DND-41 (cell line): ENCODE measurements around the gene CFAP45.

Experiments used
- ATAC-seq: fragments of 200-7000 bp; cut with Tn5 transposase; 3 replicates; pipeline ENCODE4 v1.9.1; 2021; ENCODE audit warnings: low read depth; ENCODE audit not compliant: insufficient read depth
- DNase-seq: peaks from one replicate; pipeline ENCODE4 v3.0.0-alpha.2; 2020
- H2AFZ ChIP-seq: 2 replicates; pipeline ENCODE4 v1.6.0; 2012; ENCODE audit warnings: low read depth, low read length
- H3K27ac ChIP-seq: 2 replicates; pipeline ENCODE4 v1.5.1; 2012; ENCODE audit warnings: low read length, inconsistent platforms
- H3K27me3 ChIP-seq: fragments of 200-600 bp; sonication (generic); 2 replicates; pipeline ENCODE4 v1.6.0; 2012; ENCODE audit warnings: low read length, mild to moderate bottlenecking, inconsistent platforms; ENCODE audit not compliant: insufficient read depth, poor library complexity
- H3K36me3 ChIP-seq: 2 replicates; pipeline ENCODE4 v1.5.1; 2012; ENCODE audit warnings: low read length, inconsistent platforms; ENCODE audit not compliant: insufficient read depth
- H3K4me1 ChIP-seq: 2 replicates; pipeline ENCODE4 v1.5.1; 2012; ENCODE audit warnings: mild to moderate bottlenecking, low read length; ENCODE audit not compliant: insufficient read depth
- H3K4me2 ChIP-seq: 2 replicates; pipeline ENCODE4 v1.6.0; 2012; ENCODE audit warnings: mild to moderate bottlenecking, moderate library complexity, low read length, inconsistent platforms; ENCODE audit not compliant: insufficient read depth
- H3K4me3 ChIP-seq, 2 experiments: fragments of 200-600 bp in 1 of 2; shearing (Covaris generic) in 1 of 2; 2 replicates each; pipeline ENCODE4 v1.5.1; 2012 to 2016; ENCODE audit warnings: inconsistent platforms in 2 of 2, low read length in 2 of 2, mild to moderate bottlenecking in 2 of 2, low read depth in 1 of 2, moderate library complexity in 1 of 2
- H3K79me2 ChIP-seq: 2 replicates; pipeline ENCODE4 v1.6.0; 2012; ENCODE audit warnings: low read length, inconsistent platforms; ENCODE audit not compliant: insufficient read depth
- H3K9ac ChIP-seq: 2 replicates; pipeline ENCODE4 v1.6.0; 2012; ENCODE audit warnings: low read depth, mild to moderate bottlenecking, inconsistent platforms, low read length, moderate library complexity
- H3K9me3 ChIP-seq: 2 replicates; pipeline ENCODE4 v1.5.1; 2012; ENCODE audit warnings: low read length, moderate library complexity, mild to moderate bottlenecking, inconsistent platforms; ENCODE audit not compliant: insufficient read depth, severe bottlenecking
- H4K20me1 ChIP-seq: 2 replicates; pipeline ENCODE4 v1.6.0; 2012; ENCODE audit warnings: low read length; ENCODE audit not compliant: insufficient read depth
- EZH2 ChIP-seq: IDR thresholded peaks from 3 replicates; pipeline ENCODE4 v1.6.1; 2012; ENCODE audit warnings: borderline replicate concordance, low read depth, mild to moderate bottlenecking, moderate library complexity, low read length, inconsistent platforms; ENCODE audit not compliant: severe bottlenecking
- TF ChIP-seq, protein P1 (sequence below): IDR thresholded peaks from 2 replicates; pipeline ENCODE4 v1.5.1; 2012; ENCODE audit warnings: borderline replicate concordance, low read length, moderate library complexity, mild to moderate bottlenecking; ENCODE audit not compliant: poor library complexity, severe bottlenecking; ENCODE audit errors: extremely low read depth

CFAP45 gene

DNA sequence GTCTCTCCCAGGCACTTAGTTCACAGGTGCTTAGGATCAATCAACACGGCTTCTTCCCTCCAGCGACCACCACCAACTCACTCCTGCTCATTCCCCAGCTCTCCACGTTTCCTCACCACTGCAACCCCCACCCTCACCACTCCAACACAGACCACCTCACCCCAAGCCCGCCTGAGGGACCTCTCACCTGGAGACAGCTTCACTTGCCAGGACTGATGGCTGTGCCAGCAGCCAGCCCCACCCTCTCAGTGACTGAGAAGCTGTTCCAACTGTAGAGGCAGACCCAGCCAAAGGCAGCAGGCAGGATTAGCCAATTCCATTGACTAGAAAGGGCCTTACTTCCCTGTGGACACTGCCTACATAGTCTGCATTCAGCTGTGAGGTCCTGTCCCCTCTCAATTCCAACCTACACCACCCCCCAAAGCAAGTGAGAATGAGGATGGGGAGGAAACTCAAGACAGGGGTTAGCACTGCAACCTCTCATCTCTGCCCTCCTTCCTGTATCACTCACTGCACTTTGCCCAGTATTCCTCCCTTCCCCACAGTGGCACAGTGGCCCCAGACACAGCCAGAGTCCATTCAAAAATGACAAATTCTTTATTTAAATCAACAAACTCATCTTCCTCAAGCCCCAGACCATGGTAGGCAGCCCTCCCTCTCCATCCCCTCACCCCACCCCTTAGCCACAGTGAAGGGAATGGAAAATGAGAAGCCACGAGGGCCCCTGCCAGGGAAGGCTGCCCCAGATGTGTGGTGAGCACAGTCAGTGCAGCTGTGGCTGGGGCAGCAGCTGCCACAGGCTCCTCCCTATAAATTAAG is 17.8 kb upstream of the CFAP45 start:
- no peak overlapping the region for H3K4me2 ChIP-seq
- H3K9ac ChIP-seq, result no peak overlapping the region
- peaks cover 41% of the 10 kb centered on the region for H3K36me3 ChIP-seq
- no peaks in the 10 kb centered on the region for H3K9me3 ChIP-seq
- H4K20me1 ChIP-seq, result peaks cover 44% of the 10 kb centered on the region
- ATAC-seq (peak; percentile 71), DNase-seq (peak; percentile 43)
- 0 out of 2 replicates have a peak overlapping the region, but pooled peaks have one; percentile 27 for H3K27ac ChIP-seq
- H3K79me2 ChIP-seq, result peaks cover 22% of the 10 kb centered on the region
- no peaks in the 10 kb centered on the region for H3K27me3 ChIP-seq
- no peak for TF ChIP-seq EZH2
- TF ChIP-seq, protein P1, sequence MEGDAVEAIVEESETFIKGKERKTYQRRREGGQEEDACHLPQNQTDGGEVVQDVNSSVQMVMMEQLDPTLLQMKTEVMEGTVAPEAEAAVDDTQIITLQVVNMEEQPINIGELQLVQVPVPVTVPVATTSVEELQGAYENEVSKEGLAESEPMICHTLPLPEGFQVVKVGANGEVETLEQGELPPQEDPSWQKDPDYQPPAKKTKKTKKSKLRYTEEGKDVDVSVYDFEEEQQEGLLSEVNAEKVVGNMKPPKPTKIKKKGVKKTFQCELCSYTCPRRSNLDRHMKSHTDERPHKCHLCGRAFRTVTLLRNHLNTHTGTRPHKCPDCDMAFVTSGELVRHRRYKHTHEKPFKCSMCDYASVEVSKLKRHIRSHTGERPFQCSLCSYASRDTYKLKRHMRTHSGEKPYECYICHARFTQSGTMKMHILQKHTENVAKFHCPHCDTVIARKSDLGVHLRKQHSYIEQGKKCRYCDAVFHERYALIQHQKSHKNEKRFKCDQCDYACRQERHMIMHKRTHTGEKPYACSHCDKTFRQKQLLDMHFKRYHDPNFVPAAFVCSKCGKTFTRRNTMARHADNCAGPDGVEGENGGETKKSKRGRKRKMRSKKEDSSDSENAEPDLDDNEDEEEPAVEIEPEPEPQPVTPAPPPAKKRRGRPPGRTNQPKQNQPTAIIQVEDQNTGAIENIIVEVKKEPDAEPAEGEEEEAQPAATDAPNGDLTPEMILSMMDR, result no peak
- peaks cover 15% of the 10 kb centered on the region for H3K4me1 ChIP-seq
- H3K4me3 ChIP-seq, result no peak overlapping the region
- no peak overlapping the region for H2AFZ ChIP-seq

DNA sequence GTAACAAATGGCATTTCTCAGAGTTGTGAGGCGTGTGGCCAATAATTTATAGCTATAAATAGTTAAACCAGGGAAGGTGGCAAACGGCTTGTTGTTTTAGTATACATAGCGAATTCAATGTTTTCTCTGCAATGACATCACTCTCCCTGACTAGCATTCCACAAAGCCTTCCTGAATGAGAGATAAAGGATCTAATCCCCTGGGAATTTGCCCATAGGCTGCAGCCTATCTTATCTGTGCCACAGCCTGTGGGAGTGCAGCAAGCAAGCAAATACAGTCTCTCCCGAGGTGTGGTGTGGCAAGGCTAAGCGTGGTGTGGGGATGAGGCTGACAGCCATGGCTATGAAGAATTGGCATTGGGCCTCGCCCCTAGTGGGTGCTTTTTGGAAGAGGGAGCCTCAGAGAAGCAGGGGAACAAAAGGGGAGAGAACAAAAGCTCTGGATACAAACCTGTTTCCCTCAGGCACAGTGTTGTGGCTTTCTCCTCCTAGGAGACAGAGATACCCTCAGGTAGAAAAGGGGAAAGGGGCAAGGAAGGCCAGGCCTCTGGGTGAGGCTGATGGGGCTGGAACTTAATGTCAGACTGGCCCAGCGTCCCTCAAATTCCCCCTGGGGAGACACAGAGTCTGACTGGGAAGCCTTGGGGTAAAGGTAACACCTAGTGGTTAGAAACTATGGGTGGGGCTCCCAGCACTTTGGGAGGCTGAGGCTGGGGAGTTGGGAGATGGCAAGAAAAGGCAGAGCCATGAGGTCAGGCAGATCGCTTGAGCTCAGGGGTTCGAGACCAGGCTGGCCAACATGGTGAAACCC is 16.5 kb upstream of the CFAP45 start:
- peaks cover 10% of the 10 kb centered on the region for H3K79me2 ChIP-seq
- H3K9me3 ChIP-seq, result no peaks in the 10 kb centered on the region
- peaks cover 41% of the 10 kb centered on the region for H3K36me3 ChIP-seq
- no peak overlapping the region for H3K9ac ChIP-seq
- H3K4me3 ChIP-seq, result no peak overlapping the region
- no peak overlapping the region for H3K27ac ChIP-seq
- no peak overlapping the region for H3K4me2 ChIP-seq
- DNase-seq (no peak), ATAC-seq (no peak)
- peaks cover 3% of the 10 kb centered on the region; the same call in 1 of the 2 replicates for H3K4me1 ChIP-seq
- H4K20me1 ChIP-seq, result peaks cover 31% of the 10 kb centered on the region
- no peaks in the 10 kb centered on the region for H3K27me3 ChIP-seq
- TF ChIP-seq, protein P1, result no peak
- TF ChIP-seq EZH2, result no peak
- H2AFZ ChIP-seq, result no peak overlapping the region

DNA sequence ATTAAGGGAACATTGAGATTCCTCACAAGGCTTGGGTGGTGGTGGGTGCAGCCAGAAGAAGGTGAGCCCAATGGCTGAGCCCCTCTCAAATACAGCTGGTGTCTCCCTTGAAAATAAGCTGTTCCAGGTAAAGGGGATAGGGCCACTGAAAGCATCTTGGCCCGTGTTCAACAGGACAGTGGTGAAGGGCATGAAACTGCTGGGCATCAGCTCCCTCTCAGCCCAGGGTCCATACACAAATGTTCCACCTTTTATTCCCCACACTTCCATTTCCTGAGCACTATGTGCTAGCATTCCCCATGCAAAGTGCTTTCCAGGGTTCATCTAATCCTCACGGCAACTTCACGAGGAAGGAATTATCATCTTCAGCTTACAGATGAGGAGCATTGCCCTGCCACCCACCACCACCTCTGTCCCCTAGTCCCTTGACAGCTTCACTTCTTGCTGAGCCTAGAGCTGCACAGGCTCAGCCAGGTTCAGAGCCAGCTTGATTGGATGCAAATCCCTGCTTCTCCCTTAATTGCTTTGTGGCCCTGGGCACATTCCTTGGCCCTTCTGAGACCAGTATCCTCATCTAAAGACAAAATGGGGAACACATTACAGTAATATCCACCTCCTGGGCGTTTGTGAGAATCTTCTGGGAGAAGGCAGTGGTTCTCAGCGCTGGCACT is 15.7 kb upstream of the CFAP45 start:
- H3K27me3 ChIP-seq, result no peaks in the 10 kb centered on the region
- ATAC-seq, result no peak
- DNase-seq, result no peak
- H3K9me3 ChIP-seq, result no peaks in the 10 kb centered on the region
- peaks cover 40% of the 10 kb centered on the region for H3K36me3 ChIP-seq
- H3K9ac ChIP-seq, result no peak overlapping the region
- H3K79me2 ChIP-seq, result peaks cover 3% of the 10 kb centered on the region; the same call in 1 of the 2 replicates
- H3K27ac ChIP-seq, result no peak overlapping the region
- TF ChIP-seq, protein P1, result no peak
- TF ChIP-seq EZH2, result no peak
- no peak overlapping the region for H3K4me3 ChIP-seq
- no peak overlapping the region for H3K4me2 ChIP-seq
- peaks cover 8% of the 10 kb centered on the region for H3K4me1 ChIP-seq
- peaks cover 24% of the 10 kb centered on the region for H4K20me1 ChIP-seq
- H2AFZ ChIP-seq, result no peak overlapping the region
